ENCODE data around the gene ZNF384.

- TF ChIP-seq CTCF (IDR thresholded peaks at IDR 0.05 in 2 of 3, conservative IDR thresholded peaks at IDR 0.05 in 1 of 3; ENCODE audit: control insufficient read depth in 2 of 3, extremely low read depth in 1 of 3, insufficient read depth in 1 of 3, low read depth in 3 of 3, low read length in 3 of 3) (no peak), TCF12 (IDR thresholded peaks at IDR 0.05; ENCODE audit: low read depth, low read length) (no peak), NR2C1 (IDR thresholded peaks at IDR 0.05) (no peak)
These were observed 3.7 kb upstream of the ZNF384 start for GRCh38 chr12:6692888-6693287.
